GM10266 (cell line): ENCODE measurements around the gene STAT1.

Experiments used
- DNase-seq: peaks from one replicate; pipeline ENCODE4 v3.0.0; 2012; ENCODE audit errors: extremely low spot score
- TF ChIP-seq, protein P1 (sequence below): IDR thresholded peaks from 2 replicates; pipeline ENCODE4 v1.5.1; 2012; ENCODE audit warnings: mild to moderate bottlenecking, low read depth; ENCODE audit not compliant: control insufficient read depth, insufficient read depth; ENCODE audit errors: missing control alignments

The STAT1 gene

DNA sequence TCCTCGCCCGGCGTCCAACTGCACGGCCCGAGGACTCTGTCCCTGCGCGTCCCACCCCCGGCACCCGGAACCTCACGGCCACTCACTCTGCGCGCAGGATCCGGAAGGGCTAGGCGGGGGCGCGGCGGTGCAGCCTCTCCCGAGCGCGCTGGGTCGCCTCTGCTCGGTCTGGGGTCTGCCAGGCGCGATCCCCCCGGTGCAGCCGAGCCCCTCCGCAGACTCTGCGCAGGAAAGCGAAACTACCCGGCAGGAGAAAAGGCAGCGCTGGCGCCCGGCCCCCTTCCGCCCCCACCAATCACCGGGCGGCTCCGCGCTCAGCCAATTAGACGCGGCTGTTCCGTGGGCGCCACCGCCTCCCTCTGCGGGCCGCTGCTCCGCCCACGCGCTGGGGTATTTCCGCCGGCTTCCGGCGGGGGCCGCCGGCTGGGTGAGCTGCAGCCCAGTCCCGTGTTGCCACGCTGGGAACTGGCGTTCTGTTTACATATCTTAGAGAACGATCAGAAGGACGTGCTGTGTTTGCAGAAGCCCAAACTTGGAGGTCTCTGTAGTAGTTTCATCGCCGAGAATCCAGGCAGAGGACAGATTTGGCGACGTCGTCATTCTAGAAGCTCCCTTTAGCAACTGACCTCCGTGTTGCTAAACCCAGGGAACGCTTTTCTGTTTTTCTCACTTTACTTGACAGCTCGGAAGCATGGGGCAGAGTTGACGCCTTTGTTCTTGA is at the start of gene STAT1:
STAT1 (minus strand) TSS at position 240 of the 721 bp plus-strand sequence. CDS start 4,168 bp downstream, outside the sequence.
- TF ChIP-seq, protein P1, sequence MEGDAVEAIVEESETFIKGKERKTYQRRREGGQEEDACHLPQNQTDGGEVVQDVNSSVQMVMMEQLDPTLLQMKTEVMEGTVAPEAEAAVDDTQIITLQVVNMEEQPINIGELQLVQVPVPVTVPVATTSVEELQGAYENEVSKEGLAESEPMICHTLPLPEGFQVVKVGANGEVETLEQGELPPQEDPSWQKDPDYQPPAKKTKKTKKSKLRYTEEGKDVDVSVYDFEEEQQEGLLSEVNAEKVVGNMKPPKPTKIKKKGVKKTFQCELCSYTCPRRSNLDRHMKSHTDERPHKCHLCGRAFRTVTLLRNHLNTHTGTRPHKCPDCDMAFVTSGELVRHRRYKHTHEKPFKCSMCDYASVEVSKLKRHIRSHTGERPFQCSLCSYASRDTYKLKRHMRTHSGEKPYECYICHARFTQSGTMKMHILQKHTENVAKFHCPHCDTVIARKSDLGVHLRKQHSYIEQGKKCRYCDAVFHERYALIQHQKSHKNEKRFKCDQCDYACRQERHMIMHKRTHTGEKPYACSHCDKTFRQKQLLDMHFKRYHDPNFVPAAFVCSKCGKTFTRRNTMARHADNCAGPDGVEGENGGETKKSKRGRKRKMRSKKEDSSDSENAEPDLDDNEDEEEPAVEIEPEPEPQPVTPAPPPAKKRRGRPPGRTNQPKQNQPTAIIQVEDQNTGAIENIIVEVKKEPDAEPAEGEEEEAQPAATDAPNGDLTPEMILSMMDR = no peak
- peak; percentile 96 for DNase-seq

DNA sequence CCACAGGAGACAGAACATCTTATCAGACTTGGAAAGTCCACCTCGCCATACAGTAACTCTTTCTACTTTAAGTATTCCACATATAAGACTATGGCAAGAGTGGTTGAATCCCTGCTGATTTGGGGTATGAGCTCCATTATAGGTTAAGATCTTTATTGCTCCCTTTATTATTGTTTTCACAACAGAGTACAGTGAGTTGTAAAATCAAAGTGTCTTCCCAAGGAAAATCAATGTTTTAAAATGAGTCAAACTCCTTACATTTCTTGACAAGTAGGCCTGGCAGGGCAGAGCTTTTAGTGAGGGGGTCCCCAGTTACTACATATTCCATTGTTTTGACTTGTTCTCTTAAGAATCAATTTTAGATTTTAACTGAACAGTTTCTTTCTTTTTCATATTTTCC is 49.6 kb upstream of the STAT1 start:
- DNase-seq = no peak
- TF ChIP-seq, protein P1 = no peak

DNA sequence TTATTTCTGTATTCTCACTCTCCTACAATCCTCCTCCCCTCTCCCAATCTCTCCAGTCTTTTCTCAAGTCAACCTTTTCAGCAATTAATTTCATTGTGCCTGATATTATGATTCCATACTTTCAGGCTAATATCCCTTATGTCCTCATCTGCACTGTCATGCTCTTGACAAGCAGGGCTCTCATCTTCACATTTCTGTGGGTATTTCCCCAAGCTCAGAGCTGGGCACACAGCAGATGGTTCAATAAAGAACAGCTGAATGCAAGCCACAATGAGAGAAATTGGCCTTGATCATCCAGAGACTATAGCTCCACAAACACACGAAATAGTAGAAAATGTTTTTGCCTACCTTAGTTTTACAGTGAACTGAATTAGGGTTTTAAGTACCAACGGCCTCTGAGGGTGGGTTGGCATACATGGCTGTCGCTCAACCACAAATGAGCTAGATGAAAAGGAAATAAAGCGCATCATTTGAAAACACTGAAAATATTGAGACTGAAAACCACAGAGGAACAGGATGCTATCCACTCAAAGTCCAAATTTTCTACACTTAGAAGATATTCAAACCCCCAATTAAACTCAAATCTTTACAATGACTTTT is 47.5 kb upstream of the STAT1 start:
- TF ChIP-seq, protein P1 = no peak

DNA sequence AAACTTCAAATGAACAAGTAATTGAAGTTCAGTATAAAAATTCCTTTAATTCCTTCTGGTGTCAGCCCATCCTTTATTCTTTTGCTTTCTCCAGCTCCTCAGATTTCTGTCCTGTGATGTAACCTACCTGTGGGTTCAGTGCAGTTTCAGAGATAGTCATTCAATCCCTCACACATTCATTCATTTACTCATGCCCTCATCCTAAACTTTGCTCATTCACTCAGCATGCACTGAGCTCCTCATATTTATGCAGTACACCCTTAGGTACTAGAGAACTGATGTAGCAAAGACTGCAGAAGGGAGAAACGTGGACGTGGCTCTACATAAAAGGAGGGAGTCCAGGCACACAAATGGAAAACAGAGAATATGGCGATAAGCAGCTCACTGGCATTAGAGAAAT is 45.3 kb upstream of the STAT1 start:
- DNase-seq = no peak
- TF ChIP-seq, protein P1 = no peak

More for the DNA sequence above, 47.5 kb upstream of the STAT1 start:
- DNase-seq = no peak

DNA sequence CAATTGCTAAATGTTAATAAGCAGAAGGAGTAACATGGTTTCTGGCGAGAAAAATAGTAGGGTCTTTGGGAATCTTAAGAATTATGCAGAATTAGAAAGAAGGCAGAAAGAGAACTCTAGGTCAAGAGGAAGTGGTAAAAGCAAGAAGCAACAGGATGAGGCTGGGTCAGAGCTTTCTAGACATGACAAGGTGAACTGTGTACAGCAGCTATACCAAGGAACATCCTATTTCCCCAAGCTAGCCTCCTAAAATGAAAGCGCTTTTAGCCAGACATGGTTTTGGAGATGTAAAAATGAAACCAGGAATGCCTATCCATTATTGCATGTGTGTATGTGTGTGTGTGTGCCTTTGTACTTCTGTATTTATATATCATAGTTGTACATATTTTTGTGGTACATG is 42.3 kb upstream of the STAT1 start:
- TF ChIP-seq, protein P1 = no peak
- no peak for DNase-seq

DNA sequence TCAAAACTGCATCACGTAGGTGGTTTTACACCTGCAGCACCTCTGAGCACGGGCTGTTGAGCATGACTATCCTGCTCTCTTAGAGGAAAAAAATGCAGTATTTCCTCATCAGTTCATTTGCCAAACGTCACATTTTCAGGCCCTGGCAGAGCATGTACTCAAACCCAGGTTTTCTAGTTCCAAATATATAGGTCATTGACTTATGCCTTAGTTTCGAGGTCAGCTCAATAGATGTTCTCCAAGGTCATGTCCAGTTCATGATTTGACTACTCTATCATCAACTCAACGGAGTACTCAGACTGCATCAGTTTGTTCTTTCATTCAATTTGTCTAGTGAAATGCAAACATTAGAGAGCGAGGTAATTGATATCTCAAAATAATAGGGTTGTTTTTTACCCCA is 39.3 kb upstream of the STAT1 start:
- TF ChIP-seq, protein P1 = no peak
- no peak for DNase-seq

DNA sequence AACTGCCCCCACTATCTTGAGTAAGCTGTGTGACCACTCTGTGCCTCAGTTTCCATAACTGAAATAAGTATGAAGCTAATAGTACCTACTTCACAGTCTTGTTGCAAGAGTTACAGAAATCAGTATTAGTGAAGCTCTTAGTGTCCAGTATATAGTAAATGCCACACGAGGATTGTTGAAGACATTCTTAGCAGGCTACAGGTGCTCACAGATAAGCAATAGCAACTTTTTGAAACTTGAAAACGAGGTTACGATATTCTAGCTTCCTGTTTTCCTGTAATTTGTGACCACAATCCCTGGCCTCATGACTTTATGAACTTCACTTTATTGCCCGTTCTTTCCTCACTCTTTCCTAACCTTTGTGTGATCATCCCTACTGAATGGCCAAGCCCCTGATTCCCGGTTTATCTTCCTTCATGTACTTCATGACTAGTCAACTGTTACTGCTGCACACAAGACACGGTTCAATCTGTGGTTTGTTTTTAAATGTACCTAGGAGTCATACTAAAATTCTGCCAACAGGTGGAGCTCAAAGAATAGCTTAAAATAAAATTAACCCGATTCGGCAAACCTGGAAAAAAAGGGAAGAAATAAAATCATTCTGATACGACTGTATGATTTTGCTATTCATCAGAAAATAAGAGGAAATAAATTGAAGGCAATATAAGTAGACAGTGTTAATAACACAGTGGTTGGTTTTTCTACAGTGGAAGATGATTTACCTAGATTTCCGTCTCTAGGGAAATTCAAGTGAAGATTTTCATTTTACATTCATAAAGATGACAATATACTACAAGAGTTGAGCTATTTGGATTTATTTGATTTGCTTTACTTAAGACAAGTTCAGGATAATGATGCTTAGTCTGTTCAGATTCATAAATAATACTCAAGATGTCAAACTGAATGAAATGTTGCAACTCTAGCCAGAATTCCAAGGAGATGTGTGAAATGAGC is 38.1 kb upstream of the STAT1 start:
- DNase-seq = peak; percentile 23
- TF ChIP-seq, protein P1 = peak; percentile 60
